Measurements from ENCODE around the gene POU3F3. TPM values are rescaled to one million over a fixed set of nuclear protein-coding genes. Genes with fewer than 3 reads are reported as not detected.

The POU3F3 gene
- total and polyA plus RNA-seq, 8 donors = not detected

- intact Hi-C loops (cut with DNase I) = no loop called here
- 6 to 11% methylated on average over 7 of the region's 7 CpGs for WGBS, 2 donors
- Histone ChIP-seq H3K27ac (no peak overlapping the region), H3K9me3 (no peaks in the 10 kb centered on the region), H3K27me3 (peaks cover 0 to 59% (median 13%) of the 10 kb centered on the region in 4 donors), H3K4me3 (no peak overlapping the region), H3K4me1 (peaks cover 6 to 9% (median 7%) of the 10 kb centered on the region in 3 donors), H3K36me3 (no peaks in the 10 kb centered on the region)
- peak; percentile 35 to 71 (median 68) for TF ChIP-seq CTCF (IDR thresholded peaks at IDR 0.05)
- peak in 5 of 6 donors; percentile 34 to 82 (median 63) for DNase-seq
- ATAC-seq = peak; percentile 67 to 74 (median 71)
- FAIRE-seq = no peak
These were observed 4.2 kb upstream of the POU3F3 start for GRCh38 chr2:104849618-104850141.

- no peak overlapping the region for H3K4me3 ChIP-seq
These were observed 3.3 kb upstream of the POU3F3 start for GRCh38 chr2:104850361-104851290.

GRCh38 chr2:104851291-104852089 is 2.4 kb upstream of the POU3F3 start:
- Histone ChIP-seq H3K9me3 (no peaks in the 10 kb centered on the region), H3K4me3 (no peak overlapping the region), H3K4me1 (peaks cover 4 to 6% (median 4%) of the 10 kb centered on the region in 3 donors), H3K27me3 (peaks cover 0 to 48% (median 12%) of the 10 kb centered on the region in 4 donors), H3K36me3 (no peaks in the 10 kb centered on the region), H3K27ac (no peak overlapping the region)
- ATAC-seq = no peak
- intact Hi-C loops (cut with DNase I) = no loop called here
- WGBS, 2 donors = 5 to 7% methylated on average over 29 of the region's 29 CpGs
- no peak for FAIRE-seq
- no peak for TF ChIP-seq CTCF (IDR thresholded peaks at IDR 0.05)
- no peak for DNase-seq

More at GRCh38 chr2:104850361-104851290, 3.3 kb upstream of the POU3F3 start:
- H3K36me3 ChIP-seq = no peaks in the 10 kb centered on the region
- FAIRE-seq = no peak
- 10 to 11% methylated on average over 9 of the region's 9 CpGs for whole genome bisulfite sequencing, 2 donors
- ATAC-seq = no peak
- H3K4me1 ChIP-seq = peaks cover 4 to 6% (median 4%) of the 10 kb centered on the region in 3 donors
- no peak for DNase-seq
- peaks cover 0 to 52% (median 12%) of the 10 kb centered on the region in 4 donors for H3K27me3 ChIP-seq
- no peaks in the 10 kb centered on the region for H3K9me3 ChIP-seq
- no peak for TF ChIP-seq CTCF (IDR thresholded peaks at IDR 0.05)
- intact Hi-C loops (cut with DNase I) = no loop called here
- no peak overlapping the region for H3K27ac ChIP-seq

GRCh38 chr2:104852090-104852666 is 1.7 kb upstream of the POU3F3 start:
- no peak for TF ChIP-seq CTCF (IDR thresholded peaks at IDR 0.05)
- Histone ChIP-seq H3K36me3 (no peaks in the 10 kb centered on the region), H3K4me1 (peaks cover 4 to 6% (median 4%) of the 10 kb centered on the region in 3 donors), H3K27me3 (peaks cover 0 to 46% (median 10%) of the 10 kb centered on the region in 4 donors), H3K9me3 (no peaks in the 10 kb centered on the region), H3K4me3 (peak overlapping the region in 3 of 4 donors; percentile 1 to 35 (median 21)), H3K27ac (no peak overlapping the region)
- intact Hi-C loops (cut with DNase I) = no loop called here
- ATAC-seq (peak in 3 of 4 donors; percentile 31 to 57 (median 45)), DNase-seq (peak in 1 of 6 donors; percentile 71), FAIRE-seq (no peak)
- 2 to 4% methylated on average over 34 to 39 of the region's 39 CpGs for WGBS, 2 donors
